Activated CD4-positive, alpha-beta T cell treated with anti-CD3 and anti-CD28 coated beads, Interleukin-10, Interleukin-2, amounts not matched to agents 100 ng/mL and 50 ng/mL, durations not matched to agents 16 hours and 8 hours (primary cell): Measurements from ENCODE around the gene GRK5.
"Not testable (repeated sequence)": the region's sequence is repeated elsewhere in the genome, so short reads cannot be mapped to it uniquely, and the experiment has no call there.

Source experiments
- DNase-seq: peaks from one replicate; pipeline ENCODE4 v3.0.0-alpha.2; 2020

Gene GRK5

DNA sequence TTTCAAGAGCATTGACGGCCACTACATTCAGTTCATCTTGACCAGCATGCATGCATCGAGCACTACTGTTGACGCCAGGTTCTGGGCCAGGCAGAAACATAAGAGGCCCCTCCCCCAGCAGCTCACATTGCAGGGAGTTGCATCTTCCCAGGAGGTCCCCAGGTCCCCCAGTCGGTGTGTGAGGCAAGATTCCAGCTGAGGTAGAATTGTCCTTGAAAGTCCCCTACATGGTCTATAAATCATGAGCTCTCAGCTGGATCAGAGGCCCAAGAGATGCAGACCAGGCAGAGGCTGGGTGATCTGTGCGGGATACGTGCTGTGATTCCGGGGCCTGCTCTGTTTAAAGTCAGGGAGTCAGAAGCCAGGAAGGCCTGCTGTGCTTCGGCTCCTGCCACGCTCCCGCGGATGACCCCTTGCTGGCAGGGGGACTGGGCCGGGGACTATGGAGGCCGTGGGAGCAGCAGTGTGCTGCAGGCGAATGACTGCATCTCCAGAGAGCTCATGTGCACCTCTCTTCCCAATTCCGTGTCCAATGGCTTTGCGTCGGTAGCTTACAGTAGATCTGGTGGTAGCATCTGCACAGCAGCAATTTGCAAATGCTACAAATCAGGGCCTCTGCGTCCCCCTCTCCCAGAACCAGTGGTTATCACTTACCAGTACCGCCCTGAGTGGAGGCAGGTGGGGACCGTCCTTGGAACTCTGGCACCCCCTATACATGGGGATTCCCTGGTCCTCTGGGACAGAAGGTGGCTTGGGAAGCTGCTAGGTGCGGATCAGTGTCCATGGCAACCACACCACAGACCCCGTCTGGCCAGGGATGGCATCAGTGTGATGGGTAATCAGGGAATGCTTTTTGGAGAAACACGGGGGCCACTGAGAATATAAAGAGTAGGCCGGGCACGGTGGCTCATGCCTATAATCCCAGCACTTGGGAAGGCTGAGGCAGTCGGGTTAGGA, 241.5 kb downstream of the GRK5 start:
- no peak for DNase-seq

DNA sequence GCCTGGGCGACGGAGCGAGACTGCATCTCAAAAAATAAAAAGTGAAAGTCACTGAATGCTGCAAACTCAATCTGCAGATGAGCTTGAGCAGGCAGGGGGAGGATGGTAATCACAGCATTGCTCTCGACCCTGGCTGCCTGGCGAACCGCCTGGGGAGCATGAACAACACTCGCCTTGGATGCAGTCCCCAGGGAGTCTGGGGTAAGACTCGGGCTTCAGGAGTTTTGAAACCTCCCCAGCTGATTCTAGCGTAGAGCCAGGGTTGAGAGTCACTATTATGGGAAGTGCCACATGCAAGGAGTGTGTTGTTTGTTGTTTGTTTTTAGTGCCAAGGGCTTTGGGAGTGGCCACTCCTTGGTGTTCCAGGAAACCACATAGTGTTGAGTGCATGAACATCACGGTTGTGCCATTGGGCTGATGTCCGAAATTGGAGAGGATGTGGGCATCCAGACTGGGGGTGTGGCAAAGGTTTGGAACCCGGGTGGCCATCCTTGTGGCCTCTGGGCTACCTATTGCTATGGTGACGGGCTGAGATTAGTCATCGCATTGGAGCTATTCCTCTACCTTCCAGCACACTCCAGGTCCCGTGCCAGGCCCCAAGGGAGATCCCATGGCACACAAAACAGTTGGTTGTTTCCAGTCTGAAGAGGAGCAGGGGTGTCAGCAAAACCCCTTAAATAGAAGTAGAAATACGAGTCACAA, 242.5 kb downstream of the GRK5 start:
- no peak for DNase-seq

DNA sequence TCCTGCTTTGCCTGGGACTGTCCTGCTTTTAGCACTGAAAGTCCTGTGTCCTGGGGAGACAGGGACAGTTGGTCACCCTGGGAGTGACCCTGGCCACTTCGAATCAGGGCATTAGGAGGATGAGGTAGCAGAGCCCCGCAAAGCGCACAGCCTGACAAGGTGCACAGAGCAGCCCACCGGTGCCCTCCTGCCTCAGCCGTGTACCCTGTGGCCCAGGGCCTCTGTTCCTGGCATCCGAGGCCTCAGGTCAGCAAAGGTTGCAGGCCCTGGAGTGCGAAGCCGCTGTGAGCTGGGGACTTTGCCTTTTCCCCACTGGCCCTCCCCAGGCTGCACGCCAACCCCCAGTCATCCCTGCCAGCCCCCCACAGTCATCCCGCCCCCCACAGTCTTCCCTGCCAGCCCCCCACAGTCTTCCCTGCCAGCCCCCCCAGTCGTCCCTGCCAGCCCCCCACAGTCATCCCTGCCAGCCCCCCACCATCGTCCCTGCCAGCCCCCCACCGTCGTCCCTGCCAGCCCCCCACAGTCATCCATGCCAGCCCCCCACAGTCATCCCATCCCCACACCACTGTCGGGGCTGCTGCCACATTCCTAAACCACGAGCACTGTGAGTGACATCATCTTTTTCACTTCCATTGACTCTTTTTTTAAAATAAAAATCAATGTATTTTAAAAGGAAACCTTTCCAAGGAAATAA, 243.4 kb downstream of the GRK5 start:
- no peak for DNase-seq

- DNase-seq: no peak
Observed at GRCh38 chr10:119451300-119451896, 244.0 kb downstream of the GRK5 start.

- no peak for DNase-seq
Observed at GRCh38 chr10:119452396-119452795, 245.0 kb downstream of the GRK5 start.

GRCh38 chr10:119453313-119453712, 245.9 kb downstream of the GRK5 start:
- DNase-seq: no peak

DNA sequence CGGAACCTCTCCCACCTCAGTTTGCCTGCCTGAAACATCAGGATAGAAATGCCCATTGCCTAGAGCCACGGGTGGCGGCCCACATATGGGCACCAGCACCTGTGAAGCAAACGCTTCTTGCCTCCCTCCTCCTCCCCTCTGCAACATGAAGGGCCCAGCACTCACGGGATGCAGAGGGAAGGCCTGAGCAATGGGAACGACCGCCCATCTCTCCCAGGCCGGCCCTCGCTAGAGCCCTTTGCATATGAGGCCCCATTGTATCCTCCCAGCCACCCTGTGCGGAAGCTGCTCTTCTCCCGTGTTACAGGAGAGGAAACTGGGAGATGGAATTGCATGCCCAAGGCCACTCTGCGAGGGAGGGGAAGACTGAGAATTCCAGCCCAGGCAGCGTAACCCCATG, 246.9 kb downstream of the GRK5 start:
- DNase-seq: no peak

- no peak for DNase-seq
Observed at GRCh38 chr10:119454990-119455389, 247.6 kb downstream of the GRK5 start.

DNA sequence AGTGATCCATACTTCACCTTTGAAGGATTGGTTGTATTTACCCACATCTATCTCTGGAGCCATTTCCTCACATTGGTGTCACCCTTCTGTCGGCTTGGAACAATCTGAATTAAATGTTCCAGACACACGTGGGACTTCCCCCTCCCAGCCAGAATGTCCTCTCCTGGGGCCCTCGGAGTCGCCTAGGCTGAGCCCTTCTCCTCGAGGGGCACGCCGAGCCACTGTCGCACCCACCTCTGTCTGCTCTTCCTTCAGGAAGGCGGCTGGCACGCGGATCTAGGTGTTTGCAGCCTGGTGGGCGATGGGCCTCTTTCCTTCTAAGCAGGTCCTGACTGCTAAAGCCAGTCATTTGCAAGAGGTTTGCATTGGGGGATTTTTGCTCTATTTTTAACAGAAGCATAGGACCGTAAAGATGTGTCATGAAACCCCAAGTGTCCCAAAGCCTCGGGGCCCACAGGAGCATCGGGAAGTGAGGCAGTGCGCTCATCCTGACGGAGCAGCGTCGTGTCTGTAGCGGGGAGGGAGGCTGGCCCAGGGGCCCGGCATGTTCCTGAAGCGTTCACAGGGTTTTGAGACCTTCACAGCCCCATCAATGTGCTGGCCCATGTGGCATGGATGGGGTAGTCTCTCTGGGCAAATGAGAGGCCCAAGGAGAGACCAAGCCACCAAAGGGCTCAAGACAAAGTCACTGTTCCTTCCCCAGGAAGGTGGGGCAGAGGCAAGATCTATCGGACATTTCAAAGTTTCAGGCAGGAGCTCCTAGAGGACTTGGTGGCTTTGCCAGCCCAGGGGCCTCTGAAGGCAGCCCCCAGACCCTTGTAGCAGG, 248.5 kb downstream of the GRK5 start:
- DNase-seq: no peak

GRCh38 chr10:119456435-119456810, 249.1 kb downstream of the GRK5 start:
- DNase-seq: no peak

DNA sequence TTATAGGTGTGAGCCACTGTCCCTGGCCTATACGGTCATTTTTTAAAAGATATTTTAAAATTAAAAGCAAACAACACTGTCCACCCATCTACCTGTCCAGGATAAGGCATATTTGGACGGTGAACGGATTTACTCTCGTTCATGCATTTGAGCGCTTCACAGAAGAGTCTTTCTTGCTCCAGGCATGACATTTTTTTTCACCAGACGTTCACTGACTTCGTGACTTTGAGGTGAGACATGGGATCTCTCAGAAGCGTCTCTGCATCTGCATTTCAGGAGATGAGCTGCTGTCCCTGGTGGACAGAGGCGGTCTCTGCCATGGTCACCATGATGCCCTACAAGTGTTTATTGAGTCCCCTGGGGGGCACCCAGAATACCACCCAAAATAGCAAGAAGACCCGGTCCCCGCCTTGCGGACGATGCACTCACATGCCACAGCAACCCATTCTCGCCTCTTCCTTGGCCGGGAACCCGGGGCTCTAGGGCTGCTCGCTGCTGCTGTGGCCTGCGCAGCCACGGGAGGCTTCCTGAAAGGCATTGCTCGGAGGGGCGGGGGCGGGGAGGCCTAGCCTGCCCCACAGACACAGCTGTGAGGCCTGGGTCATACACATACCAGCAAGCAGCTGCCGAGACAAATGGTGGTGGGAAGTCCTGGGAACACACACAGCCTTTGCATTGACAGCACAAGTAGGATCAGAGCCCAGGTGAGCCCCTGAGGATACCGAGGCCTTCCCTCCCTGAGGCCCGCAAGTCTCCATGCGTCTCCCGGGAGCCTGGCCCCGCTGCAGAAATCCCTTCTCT, 250.8 kb downstream of the GRK5 start:
- no peak for DNase-seq

DNA sequence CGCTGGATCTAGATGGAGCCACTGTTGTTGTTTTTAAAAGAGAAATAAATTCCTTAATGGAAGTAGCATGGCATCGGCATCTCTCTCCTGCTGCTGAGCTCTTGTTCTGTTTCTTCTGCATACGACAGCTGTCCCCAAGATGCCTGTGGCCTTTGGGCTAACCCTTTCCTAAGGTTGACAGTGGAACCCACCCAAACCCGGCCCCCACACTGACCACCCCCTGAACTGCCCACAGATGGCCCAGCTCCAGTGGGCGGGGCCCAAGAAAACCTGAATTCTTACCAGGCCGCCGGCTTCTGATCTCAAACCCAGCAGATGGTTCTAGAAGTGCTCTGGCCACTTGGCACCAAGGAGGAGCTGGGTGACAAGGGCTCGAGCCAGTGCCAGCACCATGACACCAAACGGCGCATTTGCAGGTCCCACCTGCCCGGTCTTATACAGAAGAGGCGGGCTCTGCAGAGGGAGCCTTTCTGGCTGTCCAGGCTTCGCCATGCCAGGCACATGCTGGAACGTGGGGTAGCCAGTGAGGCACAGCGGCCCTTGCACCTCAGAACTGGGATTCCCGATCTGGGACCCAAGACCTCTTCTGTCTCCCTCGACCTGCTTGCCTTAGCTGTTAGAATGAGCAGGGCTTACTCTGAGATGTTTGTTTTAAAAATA, 252.4 kb downstream of the GRK5 start:
- no peak for DNase-seq

DNA sequence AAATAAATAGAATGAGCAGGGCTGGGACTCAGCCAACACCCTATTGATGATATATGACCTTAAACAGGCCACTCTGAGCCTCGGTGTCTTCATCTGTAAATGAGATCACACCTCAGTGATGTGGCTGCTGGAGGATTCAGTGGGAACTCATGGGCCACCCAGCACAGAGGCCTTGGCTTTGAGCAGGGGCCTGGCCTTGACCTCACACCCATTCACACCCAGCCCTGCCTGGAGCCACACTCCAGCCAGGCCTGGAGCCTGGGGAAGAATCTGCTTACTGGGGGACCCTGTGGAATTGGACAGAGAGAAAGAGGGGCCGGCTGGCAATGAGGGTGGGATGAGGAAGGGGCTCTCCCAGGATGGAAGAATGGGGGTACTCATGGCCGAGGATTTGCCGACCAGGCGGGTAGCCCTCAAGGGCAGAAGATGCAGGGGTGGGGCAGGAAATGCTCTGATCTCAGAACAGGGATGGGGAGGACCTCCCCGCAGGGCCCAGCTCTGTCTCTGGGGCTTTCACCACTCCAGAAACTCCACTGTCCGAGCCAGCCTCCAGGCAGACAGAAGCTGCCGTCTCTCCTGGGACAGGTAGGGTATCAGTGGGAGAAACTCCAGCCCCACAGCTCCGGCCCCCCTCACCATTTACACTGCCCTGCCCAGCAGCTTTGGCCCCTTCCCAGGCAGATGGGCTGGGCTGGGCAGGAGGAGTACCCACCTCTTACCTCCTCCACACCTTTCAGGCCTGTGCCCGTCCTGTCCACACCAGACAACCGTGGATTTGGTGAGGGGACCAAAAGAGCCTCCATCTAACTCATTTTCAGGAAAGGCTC, 253.2 kb downstream of the GRK5 start:
- DNase-seq: no peak

- peak; percentile 50 for DNase-seq
Observed at GRCh38 chr10:119461380-119461779, 254.0 kb downstream of the GRK5 start.

- DNase-seq: no peak
Observed at GRCh38 chr10:119461923-119462322, 254.6 kb downstream of the GRK5 start.

DNA sequence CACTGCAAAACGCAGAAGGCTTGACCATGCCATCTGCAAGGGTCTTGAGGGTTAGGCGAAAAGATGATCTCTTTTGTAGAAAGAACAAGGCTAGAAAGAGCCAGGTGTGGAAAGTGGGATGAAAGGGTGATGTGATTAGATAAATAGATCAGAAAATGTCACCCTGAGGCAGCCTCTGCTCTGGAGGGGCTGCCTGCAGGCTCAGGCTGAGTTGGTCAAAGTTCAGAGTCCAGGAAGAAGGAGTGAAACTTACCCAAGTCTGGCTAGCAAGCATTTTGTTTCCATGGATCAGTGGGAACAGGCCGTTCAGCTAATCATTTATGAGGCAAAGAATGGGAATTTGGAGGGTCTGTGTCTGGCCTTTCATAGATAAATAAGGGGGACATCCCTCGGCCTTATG, 255.4 kb downstream of the GRK5 start:
- DNase-seq: no peak

- DNase-seq: not testable (repeated sequence)
Observed at GRCh38 chr10:119463195-119463594, 255.8 kb downstream of the GRK5 start.

DNA sequence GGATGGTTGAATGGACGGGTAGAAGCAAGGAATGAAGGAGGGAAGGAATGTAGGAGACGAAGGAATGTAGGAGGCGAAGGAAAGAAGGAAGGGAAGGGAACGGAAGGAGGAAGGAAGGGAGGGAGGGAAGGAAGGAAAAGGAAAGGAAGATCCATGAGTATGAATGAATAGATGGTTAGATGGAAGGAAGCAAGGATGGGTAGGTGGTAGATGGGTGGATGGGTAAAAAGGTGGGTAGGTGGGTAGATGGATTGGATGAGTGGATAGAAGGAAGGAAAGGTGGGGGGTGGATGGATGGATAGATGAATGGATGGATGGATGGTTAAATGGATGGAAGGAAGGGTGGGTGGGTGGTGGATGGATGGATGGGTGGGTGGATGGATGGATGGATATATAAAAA, 257.7 kb downstream of the GRK5 start:
- no peak for DNase-seq

DNA sequence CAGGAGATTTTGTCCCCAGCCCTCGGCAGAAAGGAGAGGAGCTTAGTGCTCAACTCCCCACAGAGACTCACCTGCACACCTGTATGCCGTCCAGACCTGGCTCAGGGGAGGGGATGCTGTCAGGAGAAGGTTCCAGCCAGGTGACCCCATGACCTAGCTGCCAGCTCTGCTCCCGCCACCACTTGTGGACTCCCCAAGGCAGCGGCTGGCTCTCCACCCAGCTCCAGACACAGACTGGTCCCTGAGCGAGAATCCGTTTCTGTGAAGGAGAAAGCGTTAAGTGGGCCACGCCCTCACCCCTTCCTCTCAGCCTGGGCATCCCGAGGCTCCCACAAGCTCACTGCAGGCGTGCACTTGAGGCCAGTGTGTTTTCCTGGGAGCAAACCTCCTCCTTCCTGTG, 258.7 kb downstream of the GRK5 start:
- DNase-seq: no peak

- peak; percentile 44 for DNase-seq
Observed at GRCh38 chr10:119466655-119467054, 259.3 kb downstream of the GRK5 start.
